DND-41 (cell line): ENCODE results near the gene PRF1.

ENCODE experiments used
- ATAC-seq: fragments of 200-7000 bp; cut with Tn5 transposase; 3 replicates; pipeline ENCODE4 v1.9.1; 2021; ENCODE audit warnings: low read depth; ENCODE audit not compliant: insufficient read depth
- DNase-seq: peaks from one replicate; pipeline ENCODE4 v3.0.0-alpha.2; 2020
- H2AFZ ChIP-seq: 2 replicates; pipeline ENCODE4 v1.6.0; 2012; ENCODE audit warnings: low read depth, low read length
- H3K27ac ChIP-seq: 2 replicates; pipeline ENCODE4 v1.5.1; 2012; ENCODE audit warnings: low read length, inconsistent platforms
- H3K27me3 ChIP-seq: fragments of 200-600 bp; sonication (generic); 2 replicates; pipeline ENCODE4 v1.6.0; 2012; ENCODE audit warnings: low read length, mild to moderate bottlenecking, inconsistent platforms; ENCODE audit not compliant: insufficient read depth, poor library complexity
- H3K36me3 ChIP-seq: 2 replicates; pipeline ENCODE4 v1.5.1; 2012; ENCODE audit warnings: low read length, inconsistent platforms; ENCODE audit not compliant: insufficient read depth
- H3K4me1 ChIP-seq: 2 replicates; pipeline ENCODE4 v1.5.1; 2012; ENCODE audit warnings: mild to moderate bottlenecking, low read length; ENCODE audit not compliant: insufficient read depth
- H3K4me2 ChIP-seq: 2 replicates; pipeline ENCODE4 v1.6.0; 2012; ENCODE audit warnings: mild to moderate bottlenecking, moderate library complexity, low read length, inconsistent platforms; ENCODE audit not compliant: insufficient read depth
- H3K4me3 ChIP-seq, 2 experiments: fragments of 200-600 bp in 1 of 2; shearing (Covaris generic) in 1 of 2; 2 replicates each; pipeline ENCODE4 v1.5.1; 2012 to 2016; ENCODE audit warnings: inconsistent platforms in 2 of 2, low read length in 2 of 2, mild to moderate bottlenecking in 2 of 2, low read depth in 1 of 2, moderate library complexity in 1 of 2
- H3K79me2 ChIP-seq: 2 replicates; pipeline ENCODE4 v1.6.0; 2012; ENCODE audit warnings: low read length, inconsistent platforms; ENCODE audit not compliant: insufficient read depth
- H3K9ac ChIP-seq: 2 replicates; pipeline ENCODE4 v1.6.0; 2012; ENCODE audit warnings: low read depth, mild to moderate bottlenecking, inconsistent platforms, low read length, moderate library complexity
- H3K9me3 ChIP-seq: 2 replicates; pipeline ENCODE4 v1.5.1; 2012; ENCODE audit warnings: low read length, moderate library complexity, mild to moderate bottlenecking, inconsistent platforms; ENCODE audit not compliant: insufficient read depth, severe bottlenecking
- H4K20me1 ChIP-seq: 2 replicates; pipeline ENCODE4 v1.6.0; 2012; ENCODE audit warnings: low read length; ENCODE audit not compliant: insufficient read depth
- CTCF ChIP-seq: IDR thresholded peaks from 2 replicates; pipeline ENCODE4 v1.5.1; 2012; ENCODE audit warnings: borderline replicate concordance, low read length, moderate library complexity, mild to moderate bottlenecking; ENCODE audit not compliant: poor library complexity, severe bottlenecking; ENCODE audit errors: extremely low read depth
- EZH2 ChIP-seq: IDR thresholded peaks from 3 replicates; pipeline ENCODE4 v1.6.1; 2012; ENCODE audit warnings: borderline replicate concordance, low read depth, mild to moderate bottlenecking, moderate library complexity, low read length, inconsistent platforms; ENCODE audit not compliant: severe bottlenecking

PRF1 gene

DNA sequence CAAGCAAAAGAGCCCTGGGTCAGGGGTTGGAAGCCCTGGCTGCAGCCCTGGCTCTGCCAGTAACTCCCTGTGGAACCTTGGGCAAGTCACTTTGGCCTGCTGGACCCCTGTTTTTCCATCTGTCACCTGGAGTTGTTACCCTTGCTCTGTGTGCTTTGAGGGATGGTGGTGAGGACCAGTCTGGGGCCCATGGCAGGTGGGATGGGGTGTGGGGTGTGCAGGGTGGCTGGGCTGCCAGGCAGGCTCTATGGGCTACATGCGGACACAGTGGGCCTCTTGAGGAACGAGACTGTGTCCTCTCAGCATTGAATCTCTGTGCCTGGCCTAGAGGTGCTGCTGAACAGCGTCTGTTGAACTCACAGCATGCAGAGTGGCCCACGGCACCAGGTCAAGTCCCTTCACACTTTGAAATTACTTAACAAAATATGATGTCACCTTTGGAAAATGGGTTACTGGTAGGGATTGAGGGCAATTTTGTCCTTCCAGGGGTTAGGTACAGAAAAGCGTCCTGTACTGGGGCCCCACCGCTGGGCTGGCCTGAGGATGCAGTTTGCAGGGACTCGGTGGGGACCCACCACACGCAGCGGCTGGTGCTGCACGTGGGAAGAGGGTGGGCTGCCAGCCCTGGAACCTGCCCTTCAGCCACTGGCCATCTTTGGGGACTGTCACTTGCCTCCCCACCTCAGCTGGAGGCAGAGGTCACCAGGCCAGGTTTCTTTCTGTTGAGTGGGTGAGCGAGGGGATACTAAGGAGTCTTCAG lies 45.3 kb downstream of the PRF1 start:
- no peaks in the 10 kb centered on the region for H3K9me3 ChIP-seq
- ATAC-seq (no peak), DNase-seq (no peak)
- no peaks in the 10 kb centered on the region for H3K36me3 ChIP-seq
- TF ChIP-seq EZH2 (no peak), CTCF (no peak)
- no peak overlapping the region for H3K9ac ChIP-seq
- H3K4me3 ChIP-seq: no peak overlapping the region
- no peaks in the 10 kb centered on the region for H3K79me2 ChIP-seq
- H3K27ac ChIP-seq: no peak overlapping the region
- no peak overlapping the region for H2AFZ ChIP-seq
- H3K4me1 ChIP-seq: peaks cover 10% of the 10 kb centered on the region
- no peaks in the 10 kb centered on the region for H3K27me3 ChIP-seq
- no peak overlapping the region for H3K4me2 ChIP-seq
- H4K20me1 ChIP-seq: no peaks in the 10 kb centered on the region

GRCh38 chr10:70555371-70555770 lies 47.2 kb downstream of the PRF1 start:
- Histone ChIP-seq H3K4me3 (no peak overlapping the region), H3K36me3 (peaks cover 4% of the 10 kb centered on the region; the same call in 1 of the 2 replicates), H3K27me3 (no peaks in the 10 kb centered on the region), H2AFZ (no peak overlapping the region), H3K9me3 (no peaks in the 10 kb centered on the region), H3K79me2 (no peaks in the 10 kb centered on the region), H3K27ac (no peak overlapping the region), H4K20me1 (no peaks in the 10 kb centered on the region), H3K4me2 (no peak overlapping the region), H3K9ac (no peak overlapping the region), H3K4me1 (no peaks in the 10 kb centered on the region)
- no peak for ATAC-seq
- no peak for DNase-seq
- TF ChIP-seq CTCF (no peak), EZH2 (no peak)

- peaks cover 4% of the 10 kb centered on the region; the same call in 1 of the 2 replicates for H3K36me3 ChIP-seq
- no peaks in the 10 kb centered on the region for H3K4me1 ChIP-seq
- H4K20me1 ChIP-seq: no peaks in the 10 kb centered on the region
- H3K9ac ChIP-seq: no peak overlapping the region
- H3K27ac ChIP-seq: no peak overlapping the region
- no peak overlapping the region for H2AFZ ChIP-seq
- DNase-seq (no peak), ATAC-seq (no peak)
- no peaks in the 10 kb centered on the region for H3K27me3 ChIP-seq
- H3K4me3 ChIP-seq: no peak overlapping the region
- no peaks in the 10 kb centered on the region for H3K79me2 ChIP-seq
- no peaks in the 10 kb centered on the region for H3K9me3 ChIP-seq
- H3K4me2 ChIP-seq: no peak overlapping the region
- TF ChIP-seq CTCF: no peak
- no peak for TF ChIP-seq EZH2
Observed at GRCh38 chr10:70552586-70552985, 50.0 kb downstream of the PRF1 start.
